Natural killer cell (primary cell): ENCODE measurements around the gene MITF. TPM values are rescaled to one million over a fixed set of nuclear protein-coding genes. Genes with fewer than 3 reads are reported as not detected.

Experiments used
- ATAC-seq, 3 donors: fragments of 150-1000 bp in 2 of 3; fragments of 200-7000 bp in 1 of 3; cut with Tn5 transposase; 1 replicate in 1 of 3; 2 replicates in 2 of 3; pipeline ENCODE4 v1.10.0; 2021; ENCODE audit warnings: mild to moderate bottlenecking in 2 of 3, moderate library complexity in 2 of 3
- DNase-seq, 2 donors: peaks; one replicate each; pipeline versions ENCODE4 v3.0.0 to v3.0.0-alpha.2; 2013 to 2021; ENCODE audit warnings: mixed read lengths in 1 of 2
- H3K27ac ChIP-seq: one replicate; pipeline ENCODE4 v1.5.1; 2013; ENCODE audit warnings: mild to moderate bottlenecking, low read length
- H3K27me3 ChIP-seq: one replicate; pipeline ENCODE4 v1.6.1; 2013; ENCODE audit warnings: low read length; ENCODE audit not compliant: control insufficient read depth, insufficient read depth
- H3K36me3 ChIP-seq: one replicate; pipeline ENCODE4 v1.6.1; 2013; ENCODE audit warnings: low read length; ENCODE audit not compliant: control insufficient read depth, insufficient read depth
- H3K4me1 ChIP-seq: one replicate; pipeline ENCODE4 v1.6.1; 2013; ENCODE audit warnings: low read length; ENCODE audit not compliant: control insufficient read depth, insufficient read depth
- H3K4me3 ChIP-seq: one replicate; pipeline ENCODE4 v1.5.1; 2013; ENCODE audit warnings: low read length
- H3K9me3 ChIP-seq: one replicate; pipeline ENCODE4 v1.6.1; 2013; ENCODE audit warnings: low read length; ENCODE audit not compliant: control insufficient read depth, insufficient read depth
- H3K27ac Mint-ChIP-seq, 2 donors: one replicate each; pipeline ENCODE4 v1.8.0; 2022; ENCODE audit warnings: mild to moderate bottlenecking in 2 of 2, mixed read lengths in 2 of 2, moderate library complexity in 1 of 2
- H3K27me3 Mint-ChIP-seq, 2 donors: one replicate each; pipeline ENCODE4 v1.8.0; 2022; ENCODE audit warnings: low read depth in 2 of 2, mixed read lengths in 2 of 2
- H3K36me3 Mint-ChIP-seq: one replicate; pipeline ENCODE4 v1.8.0; 2022; ENCODE audit warnings: mixed read lengths
- H3K4me1 Mint-ChIP-seq, 2 donors: one replicate each; pipeline ENCODE4 v1.8.0; 2022; ENCODE audit warnings: mixed read lengths in 2 of 2
- H3K4me3 Mint-ChIP-seq: one replicate; pipeline ENCODE4 v1.8.0; 2022; ENCODE audit warnings: mild to moderate bottlenecking, moderate library complexity, mixed read lengths
- H3K9me3 Mint-ChIP-seq, 2 donors: one replicate each; pipeline ENCODE4 v1.8.0; 2022; ENCODE audit warnings: mixed read lengths in 2 of 2
- WGBS: methylation state at CpG from one replicate; pipeline ENCODE4 v1.1.7; 2013; ENCODE audit warnings: missing lambda C conversion rate; ENCODE audit not compliant: insufficient coverage; 5-methylcytosine and 5-hydroxymethylcytosine counted together
- intact Hi-C: fragments of 100-400 bp; cut with micrococcal nuclease; formaldehyde crosslinking; loops from one replicate; pipeline ENCODE4 v1.14.2; 2022
- total RNA-seq, 4 donors: library from RNA; stranded (reverse); fragments of 120-200 nt in 1 of 4; gene quantifications; one replicate each; pipeline versions ENCODE4 v1.2.3 to v1.2.4, GENCODE V29; 2013 to 2022
- TF ChIP-seq, protein P1 (sequence below): fragments of 200-600 bp; IDR thresholded peaks from one replicate; pipeline ENCODE4 v1.8.0; 2022; ENCODE audit warnings: antibody characterized with exemption

The MITF gene
- total RNA-seq, 3 donors from 2014 or later (not counting 1 experiment from before 2014, with no cell fraction given): 0.23 to 1.5 (median 0.54) TPM

DNA sequence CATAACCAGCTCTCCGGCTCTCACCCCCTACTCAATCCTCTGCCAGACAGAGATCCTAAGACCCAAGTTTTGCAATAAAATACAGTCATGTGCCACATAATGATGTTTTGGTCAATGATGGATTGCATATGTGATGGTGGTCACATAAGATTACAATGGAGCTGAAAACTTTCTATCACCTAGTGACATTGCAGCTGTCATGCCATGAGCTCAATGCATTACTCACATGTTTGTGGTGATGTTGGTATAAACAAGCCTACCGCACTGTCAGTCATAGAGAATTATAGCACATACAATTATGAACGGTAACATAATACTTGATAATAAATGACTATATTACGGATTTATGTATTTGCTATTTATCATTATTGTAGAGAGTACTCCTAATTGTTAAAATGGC, 233.4 kb downstream of the MITF start:
- DNase-seq (no peak), ATAC-seq (no peak)
- TF ChIP-seq, protein P1, sequence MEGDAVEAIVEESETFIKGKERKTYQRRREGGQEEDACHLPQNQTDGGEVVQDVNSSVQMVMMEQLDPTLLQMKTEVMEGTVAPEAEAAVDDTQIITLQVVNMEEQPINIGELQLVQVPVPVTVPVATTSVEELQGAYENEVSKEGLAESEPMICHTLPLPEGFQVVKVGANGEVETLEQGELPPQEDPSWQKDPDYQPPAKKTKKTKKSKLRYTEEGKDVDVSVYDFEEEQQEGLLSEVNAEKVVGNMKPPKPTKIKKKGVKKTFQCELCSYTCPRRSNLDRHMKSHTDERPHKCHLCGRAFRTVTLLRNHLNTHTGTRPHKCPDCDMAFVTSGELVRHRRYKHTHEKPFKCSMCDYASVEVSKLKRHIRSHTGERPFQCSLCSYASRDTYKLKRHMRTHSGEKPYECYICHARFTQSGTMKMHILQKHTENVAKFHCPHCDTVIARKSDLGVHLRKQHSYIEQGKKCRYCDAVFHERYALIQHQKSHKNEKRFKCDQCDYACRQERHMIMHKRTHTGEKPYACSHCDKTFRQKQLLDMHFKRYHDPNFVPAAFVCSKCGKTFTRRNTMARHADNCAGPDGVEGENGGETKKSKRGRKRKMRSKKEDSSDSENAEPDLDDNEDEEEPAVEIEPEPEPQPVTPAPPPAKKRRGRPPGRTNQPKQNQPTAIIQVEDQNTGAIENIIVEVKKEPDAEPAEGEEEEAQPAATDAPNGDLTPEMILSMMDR: no peak
- Histone ChIP-seq H3K4me1 (no peaks in the 10 kb centered on the region), H3K4me3 (no peak overlapping the region), H3K36me3 (no peaks in the 10 kb centered on the region), H3K27ac (no peak overlapping the region), H3K9me3 (peaks cover 3% of the 10 kb centered on the region), H3K27me3 (no peaks in the 10 kb centered on the region)
- intact Hi-C loops: no loop called here
- Mint-ChIP-seq H3K9me3 (peaks cover 2 to 7% of the 10 kb centered on the region in 2 donors), H3K27me3 (no peaks in the 10 kb centered on the region), H3K36me3 (no peaks in the 10 kb centered on the region), H3K4me3 (no peak overlapping the region), H3K27ac (no peak overlapping the region), H3K4me1 (no peaks in the 10 kb centered on the region)
- 100% methylated on average over 1 of the region's 4 CpGs for WGBS

DNA sequence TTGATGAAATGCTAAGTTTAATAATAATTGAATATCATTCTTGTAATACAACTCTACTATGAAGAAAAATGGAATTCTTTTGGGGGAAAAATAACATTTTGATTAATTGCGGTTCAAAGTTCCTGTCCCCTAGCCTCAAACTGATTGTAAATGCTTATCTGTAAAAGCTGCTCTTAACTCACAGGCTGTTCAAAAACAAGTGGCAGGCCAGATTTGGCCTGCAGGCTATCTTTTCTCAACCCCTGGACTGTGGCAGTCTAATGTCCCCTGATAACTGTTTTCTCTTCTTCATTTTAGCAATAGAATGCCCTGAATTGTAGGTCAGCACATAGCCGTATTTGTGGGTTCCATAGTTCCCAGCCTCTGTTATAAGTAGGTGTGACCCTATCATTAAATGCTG, 236.8 kb downstream of the MITF start:
- intact Hi-C loops: no loop called here
- no peak for ATAC-seq

DNA sequence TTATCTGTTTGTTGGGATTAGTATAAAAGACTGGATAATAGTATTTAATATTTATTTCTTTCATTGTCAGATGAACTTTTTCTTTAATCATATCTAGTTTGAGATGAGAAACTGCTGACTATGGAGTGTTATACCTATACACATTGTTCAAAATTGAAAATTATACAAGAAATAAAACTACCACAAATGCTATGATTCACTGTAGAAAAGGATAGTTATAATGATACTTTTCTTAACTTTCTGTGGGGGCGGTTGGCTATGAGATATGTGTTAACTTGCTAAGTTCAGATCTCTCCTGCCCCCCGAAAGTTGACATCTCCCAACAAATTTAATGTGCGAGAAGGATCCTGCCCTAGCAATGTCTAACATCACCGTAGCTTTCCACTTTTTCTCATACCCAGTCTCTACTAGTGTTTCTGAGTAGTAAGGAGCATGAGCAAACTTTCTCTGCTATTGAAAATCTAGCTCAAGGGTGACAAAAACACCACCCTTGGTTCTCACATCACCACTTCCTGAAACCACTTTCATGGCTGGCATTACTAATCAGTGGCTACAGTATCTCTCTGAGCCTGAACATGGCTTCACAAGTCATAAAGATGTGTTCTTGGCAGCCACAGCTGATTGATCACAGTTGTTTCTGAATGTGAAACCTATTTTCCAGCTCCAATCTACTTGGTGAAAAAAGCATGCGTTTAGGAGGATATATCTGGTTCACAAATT, 244.4 kb downstream of the MITF start:
- no peak for DNase-seq
- Mint-ChIP-seq H3K9me3 (peaks cover 4 to 6% of the 10 kb centered on the region in 2 donors), H3K4me3 (no peak overlapping the region), H3K27me3 (peaks cover 0 to 3% of the 10 kb centered on the region in 2 donors), H3K27ac (no peak overlapping the region), H3K36me3 (no peaks in the 10 kb centered on the region), H3K4me1 (no peaks in the 10 kb centered on the region)
- no peak overlapping the region for H3K27ac ChIP-seq
- H3K4me1 ChIP-seq: no peaks in the 10 kb centered on the region
- peaks cover 7% of the 10 kb centered on the region for H3K9me3 ChIP-seq
- intact Hi-C loops: no loop called here
- no peaks in the 10 kb centered on the region for H3K27me3 ChIP-seq
- peak in 1 of 3 donors; percentile 39 for ATAC-seq
- H3K36me3 ChIP-seq: no peaks in the 10 kb centered on the region
- 78% methylated on average over 4 of the region's 5 CpGs for WGBS
- H3K4me3 ChIP-seq: no peak overlapping the region
- TF ChIP-seq, protein P1: no peak

More for the DNA sequence above, 236.8 kb downstream of the MITF start:
- Histone ChIP-seq H3K27ac (no peak overlapping the region), H3K36me3 (no peaks in the 10 kb centered on the region), H3K4me3 (no peak overlapping the region), H3K27me3 (no peaks in the 10 kb centered on the region), H3K4me1 (no peaks in the 10 kb centered on the region), H3K9me3 (peaks cover 13% of the 10 kb centered on the region)
- DNase-seq: no peak
- no peaks in the 10 kb centered on the region for H3K4me1 Mint-ChIP-seq
- H3K27ac Mint-ChIP-seq: no peak overlapping the region
- no peaks in the 10 kb centered on the region for H3K36me3 Mint-ChIP-seq
- peaks cover 2 to 10% of the 10 kb centered on the region in 2 donors for H3K9me3 Mint-ChIP-seq
- no peaks in the 10 kb centered on the region for H3K27me3 Mint-ChIP-seq
- no peak overlapping the region for H3K4me3 Mint-ChIP-seq
- WGBS: 93% methylated on average over 1 of the region's 2 CpGs
- TF ChIP-seq, protein P1: no peak

- ATAC-seq (no peak), DNase-seq (no peak)
- intact Hi-C loops: no loop called here
- Mint-ChIP-seq H3K4me3 (no peak overlapping the region), H3K9me3 (peaks cover 4 to 8% of the 10 kb centered on the region in 2 donors), H3K27ac (no peak overlapping the region), H3K36me3 (no peaks in the 10 kb centered on the region), H3K4me1 (no peaks in the 10 kb centered on the region), H3K27me3 (peaks cover 0 to 3% of the 10 kb centered on the region in 2 donors)
- H3K4me3 ChIP-seq: no peak overlapping the region
- H3K27ac ChIP-seq: no peak overlapping the region
- 65% methylated on average over 4 of the region's 4 CpGs for WGBS
- no peaks in the 10 kb centered on the region for H3K36me3 ChIP-seq
- no peaks in the 10 kb centered on the region for H3K4me1 ChIP-seq
- TF ChIP-seq, protein P1: no peak
- H3K9me3 ChIP-seq: peaks cover 3% of the 10 kb centered on the region
- H3K27me3 ChIP-seq: no peaks in the 10 kb centered on the region
Observed at GRCh38 chr3:69985266-69985665, 246.0 kb downstream of the MITF start.
